Liver (tissue), 3 donors: ENCODE measurements around the gene CRHR2.

Experiments used
- CTCF ChIP-seq: fragments of 150-350 bp; IDR thresholded peaks from 2 replicates; pipeline ENCODE4 v1.5.1; 2017; ENCODE audit warnings: improper control_type of control experiment, low read depth, low read length; ENCODE audit not compliant: missing input control
- SP1 ChIP-seq: IDR thresholded peaks from 2 replicates; pipeline ENCODE4 v1.6.1; 2018; ENCODE audit warnings: antibody characterized with exemption, mild to moderate bottlenecking
- TAF1 ChIP-seq: conservative IDR thresholded peaks from 2 replicates; pipeline ENCODE4 v1.6.1; 2016; ENCODE audit warnings: antibody characterized with exemption, mild to moderate bottlenecking
- donor health status: healthy.
- donor health status: healthy.

- TF ChIP-seq CTCF: no peak
- no peak for TF ChIP-seq SP1
- no peak for TF ChIP-seq TAF1
Measured at GRCh38 chr7:30708412-30708811, 26.2 kb upstream of the CRHR2 start.
